OCI-LY7 (cell line): ENCODE results near the gene ABCC1.

Experiments
- CTCF ChIP-seq: fragments of 200-600 bp; sonication (generic); conservative IDR thresholded peaks from 2 replicates; pipeline ENCODE4 v1.5.1; 2014; ENCODE audit warnings: mild to moderate bottlenecking, antibody characterized with exemption, low read length, moderate library complexity, mixed read lengths
- EZH2phosphoT487 ChIP-seq: fragments of 200-600 bp; sonication (generic); IDR thresholded peaks from 2 replicates; pipeline ENCODE4 v1.6.1; 2018; ENCODE audit warnings: low read depth, borderline replicate concordance, mild to moderate bottlenecking, mixed run types, antibody characterized with exemption, low read length, moderate library complexity, mixed read lengths

GRCh38 chr16:16036359-16036792 is 87.0 kb downstream of the ABCC1 start:
- TF ChIP-seq CTCF, result no peak
- no peak for TF ChIP-seq EZH2phosphoT487
